Keratinocyte (primary cell): Measurements from ENCODE around the gene IL17C.

Experiments used
- CTCF ChIP-seq, 3 experiments: IDR thresholded peaks in 1 of 3; conservative IDR thresholded peaks in 1 of 3; optimal IDR thresholded peaks in 1 of 3; 2 replicates in 2 of 3; 3 replicates in 1 of 3; pipeline versions ENCODE3 to v1.5.1; 2011; ENCODE audit warnings: low read length in 3 of 3, mild to moderate bottlenecking in 3 of 3, moderate library complexity in 2 of 3, control low read depth in 1 of 3, inconsistent platforms in 1 of 3; ENCODE audit not compliant: insufficient read depth in 2 of 3; ENCODE audit errors: extremely low read depth in 1 of 3
- EZH2 ChIP-seq: IDR thresholded peaks from one replicate; pipeline ENCODE4 v1.6.1; 2012; ENCODE audit warnings: inconsistent platforms, mild to moderate bottlenecking, low read length, moderate library complexity

GRCh38 chr16:88662843-88663606 is 24.7 kb downstream of the IL17C start, which contains the start of gene MVD:
- TF ChIP-seq CTCF (optimal IDR thresholded peaks at IDR 0.05 in 1 of 3, IDR thresholded peaks at IDR 0.05 in 1 of 3, conservative IDR thresholded peaks at IDR 0.05 in 1 of 3; ENCODE audit: extremely low read depth in 1 of 3, insufficient read depth in 2 of 3, low read length in 3 of 3) (no peak), EZH2 (no peak)
